ENCODE results near the gene CGREF1. TPM values are rescaled to one million over a fixed set of nuclear protein-coding genes. Genes with fewer than 3 reads are reported as not detected.

Gene CGREF1
- total RNA-seq, 3 donors from 2014 or later, result 0.41 to 1.9 (median 1.5) TPM

DNA sequence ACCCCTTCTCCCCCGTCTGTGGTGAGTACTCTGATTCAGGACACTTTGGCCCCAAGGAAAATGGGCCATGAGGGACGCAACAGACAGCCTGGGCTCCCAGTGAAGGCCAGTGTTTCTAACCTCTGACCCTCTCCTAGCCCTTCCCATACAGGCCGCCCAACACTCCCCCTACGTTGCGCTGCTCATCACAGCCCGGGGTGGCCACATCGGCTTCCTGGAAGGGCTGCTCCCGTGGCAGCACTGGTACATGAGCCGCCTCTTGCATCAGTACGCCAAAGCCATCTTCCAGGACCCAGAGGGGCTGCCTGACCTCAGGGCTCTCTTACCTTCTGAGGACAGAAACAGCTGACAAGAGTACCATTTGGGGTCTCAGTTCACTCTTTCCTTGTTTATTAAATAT is 11.5 kb upstream of the CGREF1 start:
- no peaks in the 10 kb centered on the region for H3K36me3 ChIP-seq (ENCODE audit: low read depth)
- DNase-seq (no peak), ATAC-seq (no peak)
- peaks cover 9% of the 10 kb centered on the region for H3K4me1 ChIP-seq (ENCODE audit: low read depth)
- H3K4me3 ChIP-seq, result no peak overlapping the region
- H3K9me3 ChIP-seq, result no peaks in the 10 kb centered on the region
- intact Hi-C loops (cut with DNase I, micrococcal nuclease), result no loop called here
- TF ChIP-seq, protein P1, sequence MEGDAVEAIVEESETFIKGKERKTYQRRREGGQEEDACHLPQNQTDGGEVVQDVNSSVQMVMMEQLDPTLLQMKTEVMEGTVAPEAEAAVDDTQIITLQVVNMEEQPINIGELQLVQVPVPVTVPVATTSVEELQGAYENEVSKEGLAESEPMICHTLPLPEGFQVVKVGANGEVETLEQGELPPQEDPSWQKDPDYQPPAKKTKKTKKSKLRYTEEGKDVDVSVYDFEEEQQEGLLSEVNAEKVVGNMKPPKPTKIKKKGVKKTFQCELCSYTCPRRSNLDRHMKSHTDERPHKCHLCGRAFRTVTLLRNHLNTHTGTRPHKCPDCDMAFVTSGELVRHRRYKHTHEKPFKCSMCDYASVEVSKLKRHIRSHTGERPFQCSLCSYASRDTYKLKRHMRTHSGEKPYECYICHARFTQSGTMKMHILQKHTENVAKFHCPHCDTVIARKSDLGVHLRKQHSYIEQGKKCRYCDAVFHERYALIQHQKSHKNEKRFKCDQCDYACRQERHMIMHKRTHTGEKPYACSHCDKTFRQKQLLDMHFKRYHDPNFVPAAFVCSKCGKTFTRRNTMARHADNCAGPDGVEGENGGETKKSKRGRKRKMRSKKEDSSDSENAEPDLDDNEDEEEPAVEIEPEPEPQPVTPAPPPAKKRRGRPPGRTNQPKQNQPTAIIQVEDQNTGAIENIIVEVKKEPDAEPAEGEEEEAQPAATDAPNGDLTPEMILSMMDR (IDR thresholded peaks at IDR 0.05), result no peak

DNA sequence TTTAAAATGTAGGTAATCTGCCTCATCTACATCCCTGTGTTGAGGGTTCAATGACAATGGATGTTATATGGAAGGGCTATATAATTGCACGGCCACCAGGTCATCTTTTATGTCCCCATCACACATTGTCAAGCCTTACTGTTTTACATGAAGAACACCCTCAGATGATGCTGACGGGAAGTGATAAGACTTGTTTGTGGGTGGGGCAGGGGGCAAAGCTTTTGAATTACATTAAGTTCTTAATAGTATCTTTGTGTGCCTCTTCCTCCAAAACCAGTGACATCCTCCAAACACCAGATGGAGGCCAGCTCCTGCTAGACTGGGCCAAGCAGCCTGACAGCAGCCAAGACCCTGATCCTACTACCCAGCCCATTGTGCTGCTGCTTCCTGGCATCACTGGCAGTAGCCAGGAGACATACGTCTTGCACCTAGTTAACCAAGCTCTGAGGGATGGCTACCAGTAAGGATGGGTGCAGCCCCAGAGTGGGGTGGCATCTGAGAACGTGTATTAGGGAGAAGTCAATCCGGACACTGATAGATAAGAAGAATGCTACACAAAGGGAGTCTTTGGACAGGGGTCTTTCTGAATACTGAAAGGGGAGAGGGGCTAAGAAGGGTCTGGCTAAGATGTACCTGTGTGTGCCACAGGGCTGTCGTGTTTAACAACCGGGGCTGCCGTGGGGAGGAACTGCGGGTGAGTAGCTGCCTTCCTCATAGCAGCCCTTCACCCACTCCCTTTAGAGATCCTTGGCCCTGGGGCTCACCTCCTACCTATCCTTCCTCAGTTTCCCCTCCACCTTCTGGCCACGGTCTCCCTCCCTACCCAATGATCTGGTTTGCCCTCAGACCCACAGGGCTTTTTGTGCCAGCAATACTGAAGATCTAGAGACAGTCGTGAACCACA is 10.0 kb upstream of the CGREF1 start:
- Histone ChIP-seq H3K4me1 (ENCODE audit: low read depth) (peaks cover 9% of the 10 kb centered on the region), H3K4me3 (no peak overlapping the region), H3K36me3 (ENCODE audit: low read depth) (no peaks in the 10 kb centered on the region), H3K9me3 (no peaks in the 10 kb centered on the region)
- DNase-seq (no peak), ATAC-seq (no peak)
- intact Hi-C loops (cut with DNase I, micrococcal nuclease), result no loop called here
- TF ChIP-seq, protein P1 (IDR thresholded peaks at IDR 0.05), result no peak

DNA sequence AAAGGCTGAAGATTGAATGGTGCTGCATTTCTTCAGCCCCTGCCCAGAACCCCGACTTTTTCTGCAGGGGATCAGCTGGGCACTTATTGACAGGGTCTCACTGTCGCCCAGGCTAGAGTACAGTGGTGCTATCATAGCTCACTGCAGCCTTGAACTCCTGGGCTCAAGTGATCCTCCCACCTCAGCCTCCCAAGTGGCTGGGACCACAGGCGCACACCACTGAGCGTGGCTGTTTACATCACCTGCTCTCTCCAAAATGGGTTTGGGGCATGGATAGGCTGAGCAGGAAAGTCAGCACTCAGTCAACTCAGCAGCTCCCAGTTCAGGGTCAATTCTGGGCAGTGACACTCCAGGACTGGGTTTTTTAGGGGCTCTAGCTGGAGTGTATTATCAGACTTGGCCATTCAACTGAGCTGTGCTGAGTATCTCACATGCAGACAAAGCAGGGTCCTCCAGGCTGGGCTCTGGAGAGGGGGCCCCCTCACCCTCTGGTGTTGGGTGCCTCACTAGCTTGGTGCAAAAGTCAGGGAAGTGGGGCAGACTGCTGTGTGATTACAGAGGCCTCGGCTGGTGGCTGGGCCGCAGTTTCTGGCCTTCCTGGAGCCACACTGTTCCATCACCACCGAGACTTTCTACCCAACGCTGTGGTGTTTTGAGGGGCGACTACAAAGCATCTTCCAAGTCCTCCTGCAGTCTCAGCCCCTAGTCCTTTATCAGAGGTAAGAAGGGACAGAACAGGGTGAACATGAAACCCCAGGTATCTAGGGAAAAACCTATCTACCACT is 9.1 kb upstream of the CGREF1 start:
- intact Hi-C loops (cut with DNase I, micrococcal nuclease), result no loop called here
- Histone ChIP-seq H3K4me1 (ENCODE audit: low read depth) (peaks cover 4% of the 10 kb centered on the region), H3K4me3 (no peak overlapping the region), H3K9me3 (no peaks in the 10 kb centered on the region), H3K36me3 (ENCODE audit: low read depth) (no peaks in the 10 kb centered on the region)
- ATAC-seq, result no peak
- TF ChIP-seq, protein P1 (IDR thresholded peaks at IDR 0.05), result no peak
- DNase-seq, result no peak

DNA sequence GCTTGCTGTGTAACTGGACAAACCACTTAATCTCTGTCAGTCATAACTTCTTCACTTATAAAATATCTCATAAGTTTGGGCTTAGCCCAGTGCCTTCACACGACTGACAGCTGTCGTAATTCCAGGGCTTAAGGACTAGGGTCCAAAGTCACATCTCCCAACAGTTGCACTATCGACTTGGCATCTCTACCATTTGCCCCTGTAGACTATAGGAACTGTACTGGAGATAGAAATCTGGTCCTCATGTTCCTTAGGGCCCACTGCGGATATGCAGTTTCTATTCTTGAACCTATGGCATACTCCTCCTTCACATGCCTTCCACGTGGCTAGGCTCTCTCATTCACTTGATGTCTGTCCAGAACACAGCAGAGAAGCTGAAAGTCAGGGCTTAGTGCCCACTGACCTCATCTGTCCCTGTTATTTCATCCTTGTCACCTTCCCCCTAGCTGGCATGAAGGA is 7.4 kb upstream of the CGREF1 start:
- H3K4me3 ChIP-seq, result no peak overlapping the region
- ATAC-seq, result no peak
- DNase-seq, result no peak
- no peaks in the 10 kb centered on the region for H3K36me3 ChIP-seq (ENCODE audit: low read depth)
- intact Hi-C loops (cut with DNase I, micrococcal nuclease), result no loop called here
- H3K9me3 ChIP-seq, result no peaks in the 10 kb centered on the region
- no peaks in the 10 kb centered on the region for H3K4me1 ChIP-seq (ENCODE audit: low read depth)
- TF ChIP-seq, protein P1 (IDR thresholded peaks at IDR 0.05), result no peak

DNA sequence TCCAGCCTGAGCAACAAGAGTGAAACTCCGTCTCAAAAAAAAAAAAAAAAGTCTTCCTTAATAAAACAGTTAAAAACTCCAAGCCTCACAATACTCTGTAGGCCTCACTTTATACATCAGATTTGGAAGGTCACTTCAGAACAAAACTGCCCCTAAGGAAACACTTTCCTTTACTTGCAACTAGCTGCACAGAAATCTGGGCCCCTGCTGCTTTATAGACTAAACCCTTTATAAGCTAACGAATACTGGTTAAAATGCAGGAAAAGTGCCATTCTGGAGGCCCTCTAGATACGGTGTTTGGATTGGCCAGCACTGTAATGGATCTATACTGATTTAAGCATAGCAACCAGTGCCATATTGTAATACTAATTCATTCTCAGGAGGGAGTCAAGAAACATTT is 6.2 kb upstream of the CGREF1 start:
- Histone ChIP-seq H3K4me3 (no peak overlapping the region), H3K4me1 (ENCODE audit: low read depth) (no peaks in the 10 kb centered on the region), H3K36me3 (ENCODE audit: low read depth) (no peaks in the 10 kb centered on the region), H3K9me3 (no peaks in the 10 kb centered on the region)
- intact Hi-C loops (cut with DNase I, micrococcal nuclease), result no loop called here
- ATAC-seq (no peak), DNase-seq (no peak)
- TF ChIP-seq, protein P1 (IDR thresholded peaks at IDR 0.05), result no peak
